Midbrain (tissue), 1 donor: ENCODE measurements around the gene ADGRD1.
A peak's percentile ranks its signal among the peaks of the same experiment; 100 is the strongest.

Source experiments
- DNase-seq: peaks from one replicate; lab custom pipeline; 2025; lab: John Stamatoyannopoulos, UW

ADGRD1 gene

DNA sequence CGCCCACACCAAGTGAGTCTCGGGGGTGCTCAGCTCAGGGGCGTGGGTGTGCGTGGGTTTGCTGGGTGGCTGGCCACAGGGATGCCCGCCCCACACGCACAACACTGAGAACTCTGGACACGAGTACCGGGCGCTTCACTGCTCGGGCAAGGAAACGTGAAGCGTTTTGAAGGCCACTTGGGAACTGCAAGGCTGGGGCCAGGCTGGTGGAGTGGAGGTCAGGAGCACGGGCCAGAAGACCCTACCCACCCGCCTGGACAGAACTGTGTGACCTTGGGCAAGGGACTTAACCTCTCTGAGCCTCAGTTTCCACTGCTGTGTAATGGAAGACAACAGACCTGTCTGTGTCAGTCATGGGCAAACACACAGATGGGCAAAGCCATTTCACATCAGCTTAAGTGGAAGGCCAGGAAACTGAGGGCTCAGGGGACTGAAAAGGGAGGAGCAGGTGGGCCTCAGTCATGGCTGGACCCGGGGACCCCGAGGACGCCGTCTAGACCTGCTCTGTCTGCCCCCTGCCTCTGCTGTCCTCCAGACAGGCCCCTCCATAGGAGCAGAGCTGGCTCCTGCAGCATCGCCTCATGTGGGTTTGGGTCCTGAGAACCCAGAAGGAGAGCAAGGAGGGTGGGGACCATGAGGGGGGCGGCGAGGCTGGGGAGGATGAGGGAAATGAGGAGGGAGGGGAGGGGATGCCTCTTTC is 52.5 kb downstream of the ADGRD1 start:
- no peak for DNase-seq

DNA sequence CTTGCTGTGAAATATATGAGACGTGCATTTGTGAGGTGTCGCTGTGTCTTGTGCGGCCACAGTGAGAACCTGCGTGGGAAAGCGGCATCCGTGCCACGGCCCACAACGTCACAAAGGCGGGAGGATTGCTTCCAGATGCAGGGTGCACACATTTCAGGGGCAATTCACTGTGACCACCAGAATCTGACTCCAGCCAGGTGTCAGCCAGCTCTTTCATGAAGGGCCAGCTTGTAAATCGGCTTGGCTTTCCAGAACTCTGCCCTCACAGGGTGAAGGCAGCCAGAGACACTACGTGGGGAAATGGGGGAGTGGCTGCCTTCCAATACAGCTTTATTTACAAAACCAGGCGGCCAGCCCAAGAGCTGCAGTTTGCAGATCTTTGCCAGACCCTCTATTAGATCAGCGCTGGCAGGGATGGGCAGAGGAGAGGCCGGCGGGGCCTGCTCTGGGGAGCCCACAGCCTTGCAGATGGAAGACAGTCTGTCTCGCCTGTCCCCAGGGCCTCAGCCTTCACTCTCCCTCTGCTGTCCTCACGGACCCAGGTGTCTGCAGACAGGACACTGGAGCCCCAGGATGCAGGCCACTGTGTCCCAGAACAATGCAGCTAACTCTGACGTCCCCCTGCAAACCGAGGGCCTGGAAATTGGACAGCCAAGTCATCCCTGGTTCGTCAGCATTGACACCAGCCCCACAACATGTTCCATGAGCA is 53.5 kb downstream of the ADGRD1 start:
- peak; percentile 54 for DNase-seq

DNA sequence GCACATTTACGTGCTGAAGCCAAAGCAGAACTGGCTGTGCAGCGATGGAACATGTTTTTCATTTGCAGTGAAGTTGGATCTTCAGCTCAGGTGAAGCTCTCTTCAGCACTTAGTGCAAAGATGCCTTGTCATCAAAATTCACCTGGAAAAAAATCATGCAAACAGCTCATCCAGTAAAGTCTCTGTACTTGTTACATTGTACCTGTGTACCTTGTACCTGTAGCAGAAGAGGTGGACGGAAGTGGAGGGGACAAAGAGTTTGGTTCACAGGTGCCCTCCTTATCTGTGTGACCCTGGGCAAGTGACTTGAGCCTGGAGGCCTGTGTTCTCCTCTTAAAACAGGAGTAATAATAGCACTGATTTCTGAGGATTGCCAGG is 54.0 kb downstream of the ADGRD1 start:
- DNase-seq, result no peak

DNA sequence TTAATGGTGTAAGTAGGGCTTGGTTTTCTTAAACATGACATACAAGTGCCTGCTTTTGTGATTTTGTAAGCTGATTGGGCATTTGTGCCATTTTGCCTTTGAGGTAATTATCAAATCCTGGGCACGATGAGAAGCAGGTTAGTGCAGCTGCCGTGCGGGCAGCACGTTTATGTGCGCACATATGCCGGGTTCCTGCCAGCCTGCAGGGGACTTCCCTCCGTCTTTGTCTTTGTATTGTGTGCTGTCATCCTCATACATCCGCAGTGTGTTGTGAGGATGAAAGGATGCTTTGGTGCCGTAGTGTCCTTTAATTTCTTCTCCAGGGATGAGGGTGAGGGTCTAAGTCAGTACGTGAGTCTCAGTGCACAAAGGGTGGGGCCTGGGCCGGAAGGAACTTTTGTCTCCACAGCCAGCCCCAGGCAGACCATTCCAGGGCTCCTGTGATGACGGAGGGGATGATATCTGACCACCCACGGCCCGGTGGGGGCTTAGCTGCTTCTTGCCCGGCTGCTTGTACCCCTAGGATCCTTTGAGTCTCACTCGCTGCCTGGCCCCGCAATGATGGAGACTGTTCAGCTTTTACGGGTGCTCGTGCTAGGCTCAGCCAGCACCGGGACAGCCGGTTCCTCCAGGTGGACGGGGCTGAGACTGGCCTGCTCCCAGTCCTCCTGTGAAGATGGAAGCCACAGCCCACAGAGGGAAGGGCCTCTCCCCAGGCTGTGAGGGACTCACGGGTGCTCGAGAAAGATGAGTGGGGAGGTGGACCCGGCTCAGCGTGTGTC is 54.6 kb downstream of the ADGRD1 start:
- DNase-seq, result no peak

GRCh38 chr12:131008913-131009270 is 55.2 kb downstream of the ADGRD1 start:
- DNase-seq, result no peak

DNA sequence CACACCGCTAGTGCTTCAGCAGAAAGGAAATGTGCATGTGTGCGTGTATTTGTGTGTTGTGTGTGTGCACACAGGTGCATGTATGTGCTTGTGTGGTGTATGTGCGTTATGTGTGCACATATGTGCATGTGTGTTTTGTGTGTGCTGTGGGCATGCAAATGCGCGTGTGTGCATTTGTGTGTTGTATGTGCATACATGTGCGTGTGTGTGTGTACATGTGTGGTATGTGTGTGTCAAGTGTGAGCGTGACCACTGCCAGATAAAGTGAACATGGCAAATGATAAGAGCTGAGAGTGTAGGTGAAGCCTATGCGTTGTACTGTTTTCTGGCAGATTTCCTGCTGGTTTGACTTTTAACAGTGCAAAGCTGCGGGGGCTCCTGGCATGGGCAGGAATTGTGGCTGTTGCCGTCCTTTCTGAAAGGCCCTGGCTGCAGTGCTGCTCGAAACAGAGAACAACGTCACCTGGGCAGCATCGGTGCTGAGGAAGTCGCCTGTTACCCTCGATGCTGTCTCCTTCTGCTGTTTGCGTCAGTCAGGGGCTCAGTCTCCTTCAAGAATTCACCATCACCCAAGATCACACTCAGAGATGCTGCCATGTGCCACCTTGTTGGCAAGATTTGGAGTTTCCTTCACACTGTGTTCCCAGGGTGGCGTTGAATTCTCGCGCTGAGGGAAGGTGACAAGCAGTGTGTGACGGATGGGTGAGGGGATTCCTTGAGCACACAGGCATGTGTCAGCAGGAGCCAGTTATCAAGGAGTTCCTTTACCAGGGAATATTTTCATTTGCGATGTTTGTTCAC is 56.1 kb downstream of the ADGRD1 start:
- DNase-seq, result no peak

GRCh38 chr12:131010396-131011131 is 56.9 kb downstream of the ADGRD1 start:
- DNase-seq, result no peak

- no peak for DNase-seq
These were observed 57.7 kb downstream of the ADGRD1 start for GRCh38 chr12:131011165-131012079.

DNA sequence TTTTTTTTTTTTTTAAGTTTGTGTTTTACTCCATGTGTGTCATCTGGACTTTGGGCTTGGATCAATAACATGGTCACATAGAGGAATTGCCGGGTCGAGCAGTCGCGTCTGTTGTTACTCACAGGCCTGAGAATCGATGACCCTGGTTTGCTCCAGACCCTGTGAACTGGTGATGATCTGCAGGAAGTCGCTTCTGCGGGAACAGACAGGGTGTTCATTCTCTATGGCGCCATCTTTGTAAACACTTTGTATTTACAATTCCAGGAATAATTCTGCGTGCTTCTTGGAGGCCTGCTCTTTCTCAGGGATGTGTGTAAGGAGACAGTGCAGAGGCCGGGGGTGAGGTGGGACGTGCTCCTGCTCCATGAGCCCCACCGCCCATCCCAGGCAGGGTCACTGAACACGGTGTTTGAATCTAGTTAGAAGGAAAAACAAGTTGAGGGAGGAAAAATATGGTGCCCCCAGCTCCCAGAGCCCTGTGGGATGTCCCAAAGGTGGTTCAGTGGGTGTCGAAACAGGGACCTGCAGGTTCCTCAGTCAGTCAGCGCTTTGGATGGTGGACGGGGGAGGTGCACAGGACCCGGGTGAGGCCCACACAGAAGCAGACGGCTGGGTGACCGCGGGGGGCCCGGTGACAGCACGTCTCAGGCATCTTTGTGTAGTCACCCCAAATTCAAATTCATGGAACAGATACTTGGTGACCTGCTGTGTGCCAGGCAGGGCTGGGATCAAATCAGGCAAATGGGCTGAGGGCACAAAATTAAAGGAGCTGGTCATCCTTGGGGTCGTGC is 58.8 kb downstream of the ADGRD1 start:
- DNase-seq, result no peak

- no peak for DNase-seq
These were observed 59.4 kb downstream of the ADGRD1 start for GRCh38 chr12:131013118-131013517.

DNA sequence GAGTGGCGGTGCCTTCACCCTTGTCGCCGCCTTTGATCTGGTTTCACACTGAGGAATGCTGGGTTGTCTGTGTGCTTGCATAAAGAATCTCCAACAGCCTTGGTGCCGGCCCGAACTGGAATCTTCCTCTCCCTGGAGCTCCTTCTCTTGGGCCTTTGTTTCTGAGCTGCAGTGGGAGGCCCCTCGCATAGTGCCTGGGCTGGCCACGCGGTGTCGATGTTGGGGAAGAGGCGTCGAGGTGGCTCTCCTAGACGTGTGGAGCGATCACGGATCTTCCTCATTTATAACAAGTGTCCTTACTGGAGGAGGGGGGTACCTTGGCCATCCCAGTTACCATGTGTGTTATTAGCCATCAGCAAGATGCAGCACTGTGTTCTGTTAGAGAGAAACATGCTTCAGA is 60.6 kb downstream of the ADGRD1 start:
- no peak for DNase-seq

DNA sequence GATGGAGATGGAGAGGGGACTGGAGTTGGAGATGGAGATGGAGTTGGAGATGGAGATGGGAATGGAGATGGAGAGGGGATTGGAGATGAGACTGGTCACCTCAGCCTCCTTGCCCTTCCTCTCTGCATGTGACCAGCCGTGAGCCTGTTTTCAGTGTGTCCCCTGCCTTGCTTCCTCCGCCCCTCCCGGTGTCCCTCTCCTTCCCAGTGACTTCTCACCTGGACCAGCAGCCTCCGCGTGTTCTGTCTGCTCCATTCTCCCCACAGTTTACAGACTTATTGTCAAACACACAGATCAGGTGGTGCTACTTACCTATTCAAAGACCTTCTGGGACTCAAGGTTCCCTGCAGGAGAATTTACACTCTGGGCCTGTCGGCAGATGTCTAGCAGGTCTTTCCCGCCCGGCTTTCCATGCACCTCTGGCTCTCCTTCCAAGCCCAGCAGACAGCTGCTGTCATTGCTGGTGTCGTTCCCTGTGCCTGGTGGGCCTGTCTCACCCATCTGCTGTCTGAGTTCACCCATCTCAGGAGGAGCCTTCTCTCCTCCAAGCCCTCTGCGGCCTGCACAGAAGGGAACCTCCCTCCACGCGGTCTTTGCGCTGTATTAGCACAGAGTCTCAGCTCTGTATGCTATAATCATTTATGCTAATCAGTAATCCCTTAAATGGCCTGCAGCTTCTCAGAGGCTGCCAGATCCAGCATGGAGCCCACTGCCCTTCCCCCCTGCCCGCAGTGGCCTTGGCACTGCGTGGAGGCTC is 62.1 kb downstream of the ADGRD1 start:
- no peak for DNase-seq

GRCh38 chr12:131017477-131017991 is 63.8 kb downstream of the ADGRD1 start:
- no peak for DNase-seq

DNA sequence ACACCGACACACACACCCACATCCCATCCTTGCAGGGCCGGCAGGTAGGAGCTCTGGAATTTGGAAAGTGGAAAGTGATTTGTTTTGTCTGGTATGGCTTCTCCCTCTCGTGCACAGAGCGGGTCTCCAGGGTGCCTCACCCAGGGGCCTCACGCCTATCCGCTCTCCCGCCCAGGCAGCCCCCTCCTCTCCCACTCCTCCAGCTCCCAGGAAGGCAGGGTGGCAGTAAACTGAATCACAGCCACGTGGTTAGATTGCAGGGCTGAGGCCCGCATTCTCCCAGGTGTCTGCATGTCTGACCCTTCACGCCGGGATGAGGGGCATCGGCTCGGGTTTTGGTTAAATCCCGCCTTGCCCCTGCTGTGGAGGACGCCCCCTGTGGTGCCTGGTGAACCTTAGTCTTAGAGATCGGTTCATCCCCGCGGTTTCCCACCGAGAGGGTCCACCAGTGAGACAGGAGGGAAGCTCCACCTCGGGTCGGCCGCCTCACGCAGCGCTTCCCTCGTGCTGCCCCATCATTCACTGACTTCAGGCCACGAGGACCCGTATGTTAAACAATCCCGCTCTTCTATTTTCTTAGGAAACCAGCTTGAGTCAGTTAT is 64.4 kb downstream of the ADGRD1 start:
- DNase-seq, result no peak

DNA sequence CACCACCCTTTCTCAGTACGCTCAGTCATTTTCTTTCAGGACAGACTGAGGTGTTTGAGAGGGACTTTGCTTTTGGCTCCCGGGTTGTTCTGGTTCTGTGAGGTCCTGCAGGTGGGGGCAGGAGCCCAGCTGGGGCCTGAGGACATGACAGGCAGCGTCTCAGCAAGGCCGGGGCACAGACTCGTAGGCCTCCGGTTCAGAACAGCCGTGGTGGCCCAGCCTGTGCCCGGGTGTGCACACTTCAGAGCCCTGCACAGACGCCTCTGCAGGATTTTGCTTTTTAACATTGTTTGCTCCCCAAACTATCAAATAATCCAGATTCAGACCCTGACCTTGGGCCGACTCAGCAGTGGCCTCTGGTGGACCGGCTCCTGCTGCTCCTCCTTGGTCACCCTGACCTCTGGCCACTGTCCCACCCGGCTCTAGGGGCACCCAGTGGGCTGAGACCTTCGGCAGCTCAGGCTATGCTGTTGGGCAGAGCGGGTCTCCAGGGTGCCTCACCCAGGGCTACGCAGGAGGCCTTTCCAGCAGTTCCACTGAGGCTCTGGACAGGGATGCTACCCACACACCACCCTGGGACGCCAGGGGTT is 65.2 kb downstream of the ADGRD1 start:
- DNase-seq, result no peak

- DNase-seq, result no peak
These were observed 66.8 kb downstream of the ADGRD1 start for GRCh38 chr12:131020326-131021153.

DNA sequence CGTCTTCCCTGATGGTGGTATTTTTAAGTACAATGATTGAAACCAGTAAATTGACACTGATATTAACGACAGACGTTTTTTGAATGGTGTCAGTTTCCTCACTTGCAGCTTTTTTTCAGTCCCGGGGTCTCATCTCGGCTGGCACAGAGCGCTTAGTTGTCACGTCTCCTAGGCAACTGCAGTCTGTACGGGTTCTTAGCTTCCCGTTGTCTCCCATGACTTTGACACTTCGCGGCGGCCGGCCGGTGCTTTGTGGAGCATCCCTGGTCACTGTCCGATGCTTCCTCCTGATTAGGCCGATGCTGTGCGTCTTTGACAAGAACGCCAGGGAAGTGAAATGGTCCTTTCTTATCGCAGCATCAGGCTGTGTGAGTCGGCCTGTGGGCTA is 67.4 kb downstream of the ADGRD1 start:
- no peak for DNase-seq
